Memory B cell (primary cell): ENCODE results near the gene PCSK9.
"Not testable (repeated sequence)": the region's sequence is repeated elsewhere in the genome, so short reads cannot be mapped to it uniquely, and the experiment has no call there.

Experiments used
- ATAC-seq: fragments of 150-1000 bp; cut with Tn5 transposase; 2 replicates; pipeline ENCODE4 v1.10.0; 2021; ENCODE audit warnings: low read depth, mild to moderate bottlenecking, moderate library complexity
- DNase-seq, 2 donors: peaks; one replicate each; pipeline ENCODE4 v3.0.0; 2022; ENCODE audit warnings: low spot score in 2 of 2
- H3K27ac Mint-ChIP-seq: one replicate; pipeline ENCODE4 v1.8.0; 2022; ENCODE audit warnings: mild to moderate bottlenecking, moderate library complexity, mixed read lengths
- H3K27me3 Mint-ChIP-seq: one replicate; pipeline ENCODE4 v1.8.0; 2022; ENCODE audit warnings: mixed read lengths
- H3K36me3 Mint-ChIP-seq: one replicate; pipeline ENCODE4 v1.8.0; 2022; ENCODE audit warnings: mild to moderate bottlenecking, mixed read lengths
- H3K4me1 Mint-ChIP-seq: one replicate; pipeline ENCODE4 v1.8.0; 2022; ENCODE audit warnings: mixed read lengths
- H3K4me3 Mint-ChIP-seq: one replicate; pipeline ENCODE4 v1.8.0; 2022; ENCODE audit warnings: mild to moderate bottlenecking, moderate library complexity, mixed read lengths
- H3K9me3 Mint-ChIP-seq: one replicate; pipeline ENCODE4 v1.8.0; 2022; ENCODE audit warnings: mixed read lengths

Gene PCSK9

DNA sequence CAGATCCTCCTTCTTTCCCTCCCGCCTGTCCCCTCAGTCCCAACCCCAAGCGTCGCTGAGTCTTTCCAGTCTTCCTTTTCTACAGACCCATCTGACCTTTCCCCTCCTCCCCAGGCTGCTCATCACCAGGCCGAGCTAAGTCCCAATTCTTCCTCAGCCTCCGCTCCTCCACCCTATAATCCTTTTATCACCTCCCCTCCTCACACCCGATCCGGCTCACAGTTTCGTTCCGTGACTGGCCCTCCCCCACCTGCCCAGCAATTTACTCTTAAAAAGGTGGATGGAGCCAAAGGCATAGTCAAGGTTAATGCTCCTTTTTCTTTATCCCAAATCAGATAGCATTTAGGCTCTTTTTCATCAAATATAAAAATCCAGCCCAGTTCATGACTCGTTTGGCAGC, 15.2 kb upstream of the PCSK9 start:
- H3K4me1 Mint-ChIP-seq, ATAC-seq, H3K27ac Mint-ChIP-seq, H3K36me3 Mint-ChIP-seq, H3K4me3 Mint-ChIP-seq, H3K9me3 Mint-ChIP-seq, DNase-seq: not testable (repeated sequence)
- H3K27me3 Mint-ChIP-seq = peaks cover 15% of the 10 kb centered on the region

DNA sequence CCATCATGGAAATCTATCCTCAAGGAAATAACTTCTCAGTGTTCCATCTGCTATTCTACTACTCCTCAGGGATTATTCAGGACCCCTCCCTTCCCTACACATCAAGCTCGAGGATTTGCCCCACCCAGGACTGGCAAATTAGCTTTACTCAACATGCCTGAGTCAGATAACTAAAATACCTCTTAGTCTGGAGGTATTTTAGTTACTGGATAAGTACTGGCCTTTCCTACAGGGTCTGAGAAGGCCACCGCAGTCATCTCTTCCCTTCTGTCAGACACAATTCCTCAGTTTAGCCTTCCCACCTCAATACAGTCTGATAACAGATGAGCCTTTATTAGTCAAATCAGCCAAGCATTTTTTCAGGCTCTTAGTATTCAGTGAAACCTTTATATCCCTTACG, 12.7 kb upstream of the PCSK9 start:
- not testable (repeated sequence) for H3K9me3 Mint-ChIP-seq, H3K4me1 Mint-ChIP-seq, DNase-seq, ATAC-seq, H3K27ac Mint-ChIP-seq, H3K4me3 Mint-ChIP-seq, H3K36me3 Mint-ChIP-seq
- peaks cover 24% of the 10 kb centered on the region for H3K27me3 Mint-ChIP-seq

- H3K36me3 Mint-ChIP-seq, H3K4me1 Mint-ChIP-seq, H3K4me3 Mint-ChIP-seq, H3K27ac Mint-ChIP-seq, DNase-seq, ATAC-seq, H3K9me3 Mint-ChIP-seq: not testable (repeated sequence)
- H3K27me3 Mint-ChIP-seq = peaks cover 23% of the 10 kb centered on the region
Observed at GRCh38 chr1:55031098-55031497, 8.2 kb upstream of the PCSK9 start.

DNA sequence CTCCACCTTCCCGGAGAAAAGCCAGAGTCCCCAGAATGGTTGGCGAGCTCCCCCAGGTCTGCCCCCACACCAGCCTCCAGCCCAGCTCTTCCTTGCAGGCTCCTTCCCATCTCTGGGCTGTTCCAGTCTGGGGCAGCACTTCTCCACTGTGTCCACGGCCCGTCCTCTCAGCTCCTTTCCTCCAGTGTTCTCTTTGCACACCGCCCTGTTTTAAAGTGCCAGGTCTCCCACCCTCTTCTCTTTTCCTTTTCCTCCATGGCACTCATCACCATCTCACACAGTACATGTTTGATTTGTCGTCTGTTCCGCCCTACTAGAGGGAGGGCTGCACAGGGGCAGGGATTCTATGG, 6.1 kb upstream of the PCSK9 start:
- H3K27ac Mint-ChIP-seq = no peak overlapping the region
- H3K9me3 Mint-ChIP-seq = peaks cover 2% of the 10 kb centered on the region
- peaks cover 3% of the 10 kb centered on the region for H3K4me1 Mint-ChIP-seq
- peaks cover 2% of the 10 kb centered on the region for H3K36me3 Mint-ChIP-seq
- ATAC-seq = no peak
- H3K4me3 Mint-ChIP-seq = no peak overlapping the region
- DNase-seq = no peak
- peaks cover 29% of the 10 kb centered on the region for H3K27me3 Mint-ChIP-seq

- ATAC-seq (no peak), DNase-seq (no peak)
- Mint-ChIP-seq H3K27me3 (peaks cover 33% of the 10 kb centered on the region), H3K9me3 (peaks cover 2% of the 10 kb centered on the region), H3K36me3 (peaks cover 2% of the 10 kb centered on the region), H3K27ac (no peak overlapping the region), H3K4me1 (peaks cover 3% of the 10 kb centered on the region), H3K4me3 (no peak overlapping the region)
Observed at GRCh38 chr1:55034476-55035133, 4.7 kb upstream of the PCSK9 start.

DNA sequence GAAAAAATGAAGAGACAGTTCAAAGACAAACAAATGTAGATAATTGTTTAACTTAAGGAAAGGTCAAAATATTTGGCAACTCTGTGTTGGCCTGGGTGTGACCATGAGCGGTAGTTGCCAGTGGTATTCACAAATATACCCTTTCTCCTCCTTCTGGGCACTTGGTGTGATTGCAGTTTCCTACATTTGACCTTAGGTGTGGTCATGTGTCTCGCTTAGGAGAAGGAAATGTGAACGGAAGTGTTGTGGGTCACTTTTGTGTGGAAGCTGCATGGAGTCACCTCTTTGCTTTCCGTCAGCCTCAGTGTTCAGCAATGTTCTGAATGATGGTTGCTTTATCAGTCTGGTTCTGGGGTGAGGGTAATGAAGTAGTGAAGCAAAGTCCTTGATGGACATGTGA, 3.4 kb upstream of the PCSK9 start:
- Mint-ChIP-seq H3K4me1 (peaks cover 3% of the 10 kb centered on the region), H3K9me3 (peaks cover 2% of the 10 kb centered on the region), H3K27me3 (peaks cover 32% of the 10 kb centered on the region), H3K4me3 (no peak overlapping the region), H3K36me3 (peaks cover 2% of the 10 kb centered on the region), H3K27ac (no peak overlapping the region)
- ATAC-seq (no peak), DNase-seq (no peak)

GRCh38 chr1:55037733-55038551, 1.4 kb upstream of the PCSK9 start:
- H3K36me3 Mint-ChIP-seq = peaks cover 2% of the 10 kb centered on the region
- H3K4me3 Mint-ChIP-seq = no peak overlapping the region
- H3K4me1 Mint-ChIP-seq = peaks cover 3% of the 10 kb centered on the region
- H3K27me3 Mint-ChIP-seq = peaks cover 34% of the 10 kb centered on the region
- peaks cover 2% of the 10 kb centered on the region for H3K9me3 Mint-ChIP-seq
- DNase-seq = no peak
- no peak for ATAC-seq
- no peak overlapping the region for H3K27ac Mint-ChIP-seq

- Mint-ChIP-seq H3K36me3 (no peaks in the 10 kb centered on the region), H3K27me3 (peaks cover 30% of the 10 kb centered on the region), H3K4me3 (no peak overlapping the region), H3K27ac (no peak overlapping the region), H3K9me3 (no peaks in the 10 kb centered on the region), H3K4me1 (peaks cover 3% of the 10 kb centered on the region)
- ATAC-seq (no peak), DNase-seq (no peak)
Observed at GRCh38 chr1:55038552-55038838, 853 bp upstream of the PCSK9 start.

- ATAC-seq (no peak), DNase-seq (no peak)
- Mint-ChIP-seq H3K4me3 (no peak overlapping the region), H3K4me1 (peaks cover 3% of the 10 kb centered on the region), H3K27me3 (peaks cover 29% of the 10 kb centered on the region), H3K36me3 (no peaks in the 10 kb centered on the region), H3K27ac (no peak overlapping the region), H3K9me3 (no peaks in the 10 kb centered on the region)
Observed at GRCh38 chr1:55038974-55039341, 390 bp upstream of the PCSK9 start.

DNA sequence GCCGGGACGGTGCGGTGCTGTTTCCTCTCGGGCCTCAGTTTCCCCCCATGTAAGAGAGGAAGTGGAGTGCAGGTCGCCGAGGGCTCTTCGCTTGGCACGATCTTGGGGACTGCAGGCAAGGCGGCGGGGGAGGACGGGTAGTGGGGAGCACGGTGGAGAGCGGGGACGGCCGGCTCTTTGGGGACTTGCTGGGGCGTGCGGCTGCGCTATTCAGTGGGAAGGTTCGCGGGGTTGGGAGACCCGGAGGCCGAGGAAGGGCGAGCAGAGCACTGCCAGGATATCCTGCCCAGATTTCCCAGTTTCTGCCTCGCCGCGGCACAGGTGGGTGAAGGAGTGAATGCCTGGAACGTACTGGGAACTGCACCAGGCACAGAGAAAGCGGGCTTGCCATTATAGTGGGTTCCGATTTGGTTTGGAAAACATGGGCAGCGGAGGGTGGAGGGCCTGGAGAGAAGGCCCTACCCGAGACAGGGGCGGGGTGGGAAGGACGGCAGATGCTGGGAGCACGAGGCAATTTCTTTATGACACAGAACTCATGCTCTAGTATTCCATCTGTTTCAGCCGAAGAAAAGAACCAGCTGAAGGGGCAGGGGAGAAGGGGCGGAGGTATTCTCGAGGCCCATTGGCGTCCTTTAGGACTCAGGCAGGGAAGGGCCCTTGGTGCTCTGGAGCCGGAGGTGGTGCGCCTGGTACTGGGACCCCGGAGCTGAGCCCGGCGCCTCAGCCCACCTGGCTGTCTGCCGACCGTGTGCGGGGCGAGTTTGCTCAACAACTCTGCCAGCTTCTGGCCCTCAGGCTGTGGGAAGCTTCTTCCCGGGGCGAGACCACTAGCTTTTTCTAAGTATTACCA, 960 bp downstream of the PCSK9 start:
- H3K4me1 Mint-ChIP-seq = peaks cover 3% of the 10 kb centered on the region
- no peak overlapping the region for H3K27ac Mint-ChIP-seq
- no peaks in the 10 kb centered on the region for H3K9me3 Mint-ChIP-seq
- peaks cover 26% of the 10 kb centered on the region for H3K27me3 Mint-ChIP-seq
- H3K36me3 Mint-ChIP-seq = no peaks in the 10 kb centered on the region
- no peak overlapping the region for H3K4me3 Mint-ChIP-seq
- DNase-seq = no peak
- no peak for ATAC-seq

DNA sequence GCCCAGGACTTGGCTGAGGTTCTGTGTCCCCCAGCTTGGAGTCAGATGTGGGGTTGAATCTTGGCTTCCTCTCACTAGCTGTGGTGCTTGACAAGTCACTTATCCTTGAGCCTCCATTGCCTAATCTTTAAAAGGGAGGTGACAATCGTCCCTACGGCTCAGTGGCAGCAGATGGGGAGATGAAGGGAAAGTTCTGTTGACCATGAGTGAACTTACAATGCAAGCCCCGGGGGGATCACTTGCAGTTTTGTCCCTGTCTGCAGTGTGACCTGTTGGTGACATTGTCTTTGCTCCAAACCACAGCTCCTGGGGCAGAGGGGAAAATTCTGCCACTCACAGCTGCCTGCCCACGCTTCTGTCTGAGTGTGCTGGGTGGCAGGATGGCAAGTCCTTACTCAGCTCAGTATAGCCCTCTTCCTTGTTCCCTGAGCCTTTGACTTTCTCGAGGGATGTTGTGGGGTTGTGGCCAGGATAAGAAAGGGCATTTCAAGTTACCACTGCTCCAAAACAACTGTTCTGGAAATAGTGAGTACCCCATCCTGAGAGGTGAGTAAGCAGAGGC, 1.7 kb downstream of the PCSK9 start:
- ATAC-seq (no peak), DNase-seq (no peak)
- Mint-ChIP-seq H3K9me3 (no peaks in the 10 kb centered on the region), H3K4me1 (no peaks in the 10 kb centered on the region), H3K36me3 (no peaks in the 10 kb centered on the region), H3K27ac (no peak overlapping the region), H3K27me3 (peaks cover 24% of the 10 kb centered on the region), H3K4me3 (no peak overlapping the region)

GRCh38 chr1:55041613-55042012, 2.3 kb downstream of the PCSK9 start:
- H3K9me3 Mint-ChIP-seq = no peaks in the 10 kb centered on the region
- no peak overlapping the region for H3K27ac Mint-ChIP-seq
- H3K4me3 Mint-ChIP-seq = no peak overlapping the region
- H3K36me3 Mint-ChIP-seq = no peaks in the 10 kb centered on the region
- H3K27me3 Mint-ChIP-seq = peaks cover 21% of the 10 kb centered on the region
- no peaks in the 10 kb centered on the region for H3K4me1 Mint-ChIP-seq
- ATAC-seq (no peak), DNase-seq (no peak)

DNA sequence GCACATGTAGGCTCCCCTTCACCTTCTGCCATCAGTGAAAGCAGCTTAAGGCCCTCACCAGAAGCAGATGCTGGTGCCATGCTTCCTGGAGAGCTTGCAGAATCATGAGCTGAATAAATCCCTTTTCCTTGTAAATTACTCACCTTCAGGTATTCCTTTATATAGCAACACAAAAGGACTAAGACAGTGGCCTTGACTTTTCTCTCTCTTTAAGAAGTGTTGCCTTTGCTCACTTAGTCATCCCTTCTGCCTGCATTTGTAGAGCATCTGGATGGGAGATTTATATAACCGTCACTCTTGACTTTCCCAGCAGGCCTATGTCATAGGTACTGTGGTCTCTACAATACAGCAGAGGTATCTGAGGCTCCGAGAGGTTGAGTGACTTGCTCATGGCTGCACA, 3.7 kb downstream of the PCSK9 start:
- no peak for DNase-seq
- H3K4me3 Mint-ChIP-seq = no peak overlapping the region
- no peaks in the 10 kb centered on the region for H3K9me3 Mint-ChIP-seq
- no peaks in the 10 kb centered on the region for H3K4me1 Mint-ChIP-seq
- H3K27ac Mint-ChIP-seq = no peak overlapping the region
- ATAC-seq = no peak
- H3K27me3 Mint-ChIP-seq = peaks cover 19% of the 10 kb centered on the region
- H3K36me3 Mint-ChIP-seq = no peaks in the 10 kb centered on the region

- DNase-seq (no peak), ATAC-seq (no peak)
- Mint-ChIP-seq H3K27ac (no peak overlapping the region), H3K9me3 (no peaks in the 10 kb centered on the region), H3K4me3 (no peak overlapping the region), H3K4me1 (no peaks in the 10 kb centered on the region), H3K27me3 (peaks cover 17% of the 10 kb centered on the region), H3K36me3 (no peaks in the 10 kb centered on the region)
Observed at GRCh38 chr1:55043726-55044125, 4.4 kb downstream of the PCSK9 start.
